H9 (cell line): Measurements from ENCODE around the gene TUBB4B. TPM values are rescaled to one million over a fixed set of nuclear protein-coding genes. Genes with fewer than 3 reads are reported as not detected.
A peak's percentile ranks its signal among the peaks of the same experiment; 100 is the strongest.

Experiments
- DNase-seq: peaks from one replicate; pipeline ENCODE4 v3.0.0-alpha.2; 2017
- H2AFZ ChIP-seq: one replicate; pipeline ENCODE4 v1.6.1; 2013; ENCODE audit warnings: mild to moderate bottlenecking, low read length, control low read depth, moderate library complexity
- H2AK5ac ChIP-seq: 2 replicates; pipeline ENCODE4 v1.6.1; 2013; ENCODE audit warnings: low read length, control low read depth, mixed read lengths; ENCODE audit not compliant: insufficient read length
- H2BK120ac ChIP-seq: one replicate; pipeline ENCODE4 v1.6.1; 2013; ENCODE audit warnings: low read depth, mild to moderate bottlenecking, low read length, control low read depth, inconsistent platforms; ENCODE audit not compliant: poor library complexity, severe bottlenecking
- H2BK12ac ChIP-seq: 2 replicates; pipeline ENCODE4 v1.6.1; 2013; ENCODE audit warnings: low read length, control low read depth, mixed read lengths, low read depth; ENCODE audit not compliant: insufficient read length
- H2BK15ac ChIP-seq: 2 replicates; pipeline ENCODE4 v1.6.1; 2013; ENCODE audit warnings: low read depth, low read length, control low read depth
- H2BK20ac ChIP-seq: one replicate; pipeline ENCODE4 v1.6.1; 2013; ENCODE audit warnings: low read depth, mild to moderate bottlenecking, low read length, control low read depth, inconsistent platforms; ENCODE audit not compliant: poor library complexity, severe bottlenecking
- H2BK5ac ChIP-seq: 2 replicates; pipeline ENCODE4 v1.6.1; 2013; ENCODE audit warnings: low read length, control low read depth, mixed read lengths; ENCODE audit not compliant: insufficient read length
- H3K14ac ChIP-seq: 2 replicates; pipeline ENCODE4 v1.6.1; 2013; ENCODE audit warnings: low read length, control low read depth; ENCODE audit not compliant: insufficient read depth
- H3K18ac ChIP-seq: 2 replicates; pipeline ENCODE4 v1.6.1; 2013; ENCODE audit warnings: low read depth, mild to moderate bottlenecking, mixed read lengths, low read length, control low read depth; ENCODE audit not compliant: insufficient read length
- H3K23ac ChIP-seq: 2 replicates; pipeline ENCODE4 v1.6.1; 2013; ENCODE audit warnings: low read length, control low read depth, mixed read lengths, low read depth; ENCODE audit not compliant: insufficient read length
- H3K23me2 ChIP-seq: 2 replicates; pipeline ENCODE4 v1.6.1; 2013; ENCODE audit warnings: low read depth, mild to moderate bottlenecking, mixed read lengths, low read length, control low read depth; ENCODE audit not compliant: insufficient read length, poor library complexity, severe bottlenecking
- H3K27ac ChIP-seq: 2 replicates; pipeline ENCODE4 v1.5.1; 2013; ENCODE audit warnings: low read length, control low read depth, mixed read lengths, low read depth; ENCODE audit not compliant: insufficient read length
- H3K27me3 ChIP-seq: 2 replicates; pipeline ENCODE4 v1.6.1; 2013; ENCODE audit warnings: low read length, control low read depth, inconsistent platforms; ENCODE audit not compliant: insufficient read depth
- H3K4ac ChIP-seq: 2 replicates; pipeline ENCODE4 v1.6.1; 2013; ENCODE audit warnings: low read depth, mild to moderate bottlenecking, control low read depth, inconsistent platforms, low read length, moderate library complexity
- H3K4me1 ChIP-seq: 2 replicates; pipeline ENCODE4 v1.6.1; 2013; ENCODE audit warnings: low read length, control low read depth, inconsistent platforms; ENCODE audit not compliant: insufficient read depth
- H3K4me2 ChIP-seq: 2 replicates; pipeline ENCODE4 v1.6.1; 2013; ENCODE audit warnings: low read length, control low read depth, mixed read lengths; ENCODE audit not compliant: insufficient read length, insufficient read depth
- H3K56ac ChIP-seq: 2 replicates; pipeline ENCODE4 v1.6.1; 2013; ENCODE audit warnings: low read depth, mild to moderate bottlenecking, mixed read lengths, low read length, control low read depth; ENCODE audit not compliant: insufficient read length
- H3K79me1 ChIP-seq: 2 replicates; pipeline ENCODE4 v1.6.1; 2013; ENCODE audit warnings: low read depth, mild to moderate bottlenecking, moderate library complexity, low read length, control low read depth, inconsistent platforms; ENCODE audit not compliant: insufficient read depth, poor library complexity, severe bottlenecking
- H3K79me2 ChIP-seq: 2 replicates; pipeline ENCODE4 v1.6.1; 2013; ENCODE audit warnings: low read length, control low read depth, inconsistent platforms; ENCODE audit not compliant: insufficient read depth
- H3K9ac ChIP-seq: 2 replicates; pipeline ENCODE4 v1.6.1; 2013; ENCODE audit warnings: low read length, control low read depth, mixed read lengths; ENCODE audit not compliant: insufficient read length; ENCODE audit errors: extremely low read depth
- H3K9me3 ChIP-seq: one replicate; pipeline ENCODE4 v1.6.1; 2013; ENCODE audit warnings: low read depth, low read length, inconsistent platforms; ENCODE audit not compliant: control insufficient read depth
- H3T11ph ChIP-seq: one replicate; pipeline ENCODE4 v1.6.1; 2013; ENCODE audit warnings: mild to moderate bottlenecking, low read length, control low read depth, inconsistent platforms
- H4K20me1 ChIP-seq: one replicate; pipeline ENCODE4 v1.6.1; 2013; ENCODE audit not compliant: control insufficient read depth, insufficient read length, insufficient read depth
- H4K5ac ChIP-seq: 2 replicates; pipeline ENCODE4 v1.6.1; 2013; ENCODE audit warnings: low read depth, mild to moderate bottlenecking, mixed read lengths, low read length, control low read depth; ENCODE audit not compliant: insufficient read length
- H4K8ac ChIP-seq: replicated peaks from 2 replicates; pipeline ENCODE4 v1.6.1; 2013; ENCODE audit warnings: low read length, control low read depth, mixed read lengths, low read depth; ENCODE audit not compliant: insufficient read length
- H4K91ac ChIP-seq: 2 replicates; pipeline ENCODE4 v1.6.1; 2013; ENCODE audit warnings: low read depth, mild to moderate bottlenecking, moderate library complexity, mixed read lengths, low read length, control low read depth; ENCODE audit not compliant: insufficient read length
- H3K27ac Mint-ChIP-seq, 3 experiments: 2 replicates in 2 of 3; 3 replicates in 1 of 3; pipeline ENCODE4 v1.8.0; 2020 to 2021; ENCODE audit warnings: mixed read lengths in 3 of 3, mild to moderate bottlenecking in 1 of 3, moderate library complexity in 1 of 3
- H3K27me3 Mint-ChIP-seq: 2 replicates; pipeline ENCODE4 v1.8.0; 2021; ENCODE audit warnings: low read depth, mild to moderate bottlenecking, moderate library complexity, mixed read lengths
- H3K36me3 Mint-ChIP-seq, 3 experiments: 2 replicates in 2 of 3; 3 replicates in 1 of 3; pipeline ENCODE4 v1.8.0; 2020 to 2021; ENCODE audit warnings: low read depth in 3 of 3, mixed read lengths in 3 of 3; ENCODE audit not compliant: insufficient read depth in 1 of 3
- H3K4me1 Mint-ChIP-seq, 2 experiments: 2 replicates each; pipeline ENCODE4 v1.8.0; 2020; ENCODE audit warnings: mixed read lengths in 2 of 2
- H3K4me3 Mint-ChIP-seq, 2 experiments: 2 replicates in 1 of 2; 3 replicates in 1 of 2; pipeline ENCODE4 v1.8.0; 2020 to 2021; ENCODE audit warnings: mild to moderate bottlenecking in 2 of 2, mixed read lengths in 2 of 2, moderate library complexity in 1 of 2
- H3K9me3 Mint-ChIP-seq, 2 experiments: 2 replicates in 1 of 2; 3 replicates in 1 of 2; pipeline ENCODE4 v1.8.0; 2020; ENCODE audit warnings: mild to moderate bottlenecking in 2 of 2, mixed read lengths in 2 of 2, moderate library complexity in 1 of 2
- CTCF ChIP-seq: fragments of 200-600 bp; sonication (generic); conservative IDR thresholded peaks from 3 replicates; pipeline ENCODE4 v1.8.0; 2021; ENCODE audit warnings: antibody characterized with exemption, mild to moderate bottlenecking
- WGBS: extraction: QIAGEN DNeasy Blood & Tissue Kit; methylation state at CpG from one replicate; pipeline ENCODE4 v1.1.7; 2013; ENCODE audit warnings: missing lambda C conversion rate, low lambda C conversion rate, mixed read lengths; ENCODE audit not compliant: insufficient read length; ENCODE audit errors: extremely low coverage; 5-methylcytosine and 5-hydroxymethylcytosine counted together
- total RNA-seq: library from RNA; stranded (reverse); gene quantifications from 2 replicates; pipeline ENCODE4 v1.2.1, GENCODE V29; 2021

Gene TUBB4B
- total RNA-seq, 1 experiment from 2014 or later: 378 TPM

- TF ChIP-seq CTCF: no peak
- H3K9ac ChIP-seq: no peak overlapping the region
- no peak overlapping the region for H3K18ac ChIP-seq
- H3K14ac ChIP-seq: no peak overlapping the region
- H3K9me3 ChIP-seq: no peaks in the 10 kb centered on the region
- no peaks in the 10 kb centered on the region for H4K20me1 ChIP-seq
- no peaks in the 10 kb centered on the region; the same call in 1 of the 2 replicates for H3K4me1 ChIP-seq
- no peaks in the 10 kb centered on the region for H3K27me3 Mint-ChIP-seq
- H3K23ac ChIP-seq: no peak overlapping the region
- no peak overlapping the region for H4K8ac ChIP-seq
- no peak for DNase-seq
- no peaks in the 10 kb centered on the region for H3K79me1 ChIP-seq
- H3K27ac Mint-ChIP-seq: no peak overlapping the region
- H3K4me1 Mint-ChIP-seq: peaks cover 4 to 8% of the 10 kb centered on the region in 2 experiments
- no CpG with 5 or more reads among the region's 14 CpGs for WGBS
- H2BK5ac ChIP-seq: no peak overlapping the region
- H4K91ac ChIP-seq: no peak overlapping the region
- peaks cover 0 to 11% (median 0%) of the 10 kb centered on the region in 3 experiments; a peak in 1 of 7 replicates for H3K36me3 Mint-ChIP-seq
- no peak overlapping the region for H3K56ac ChIP-seq
- no peaks in the 10 kb centered on the region for H3K79me2 ChIP-seq
- no peak overlapping the region for H3K4me2 ChIP-seq
- no peak overlapping the region for H2BK20ac ChIP-seq
- H2BK15ac ChIP-seq: no peak overlapping the region
- H3K4ac ChIP-seq: no peak overlapping the region
- H2BK120ac ChIP-seq: no peak overlapping the region
- no peak overlapping the region for H3T11ph ChIP-seq
- no peak overlapping the region for H4K5ac ChIP-seq
- no peaks in the 10 kb centered on the region for H3K9me3 Mint-ChIP-seq
- H3K27ac ChIP-seq: no peak overlapping the region
- H3K27me3 ChIP-seq: no peaks in the 10 kb centered on the region
- H2BK12ac ChIP-seq: no peak overlapping the region
- H3K23me2 ChIP-seq: peaks cover 18% of the 10 kb centered on the region
- no peak overlapping the region for H2AFZ ChIP-seq
- peak overlapping the region; percentile 22 to 60; a peak in 3 of 5 replicates for H3K4me3 Mint-ChIP-seq
- H2AK5ac ChIP-seq: no peak overlapping the region
These were observed 20.0 kb upstream of the TUBB4B start for GRCh38 chr9:137221095-137221505.
